ENCODE data around the gene TGFA.
"Not testable (repeated sequence)": the region's sequence is repeated elsewhere in the genome, so short reads cannot be mapped to it uniquely, and the experiment has no call there.

TGFA gene

DNA sequence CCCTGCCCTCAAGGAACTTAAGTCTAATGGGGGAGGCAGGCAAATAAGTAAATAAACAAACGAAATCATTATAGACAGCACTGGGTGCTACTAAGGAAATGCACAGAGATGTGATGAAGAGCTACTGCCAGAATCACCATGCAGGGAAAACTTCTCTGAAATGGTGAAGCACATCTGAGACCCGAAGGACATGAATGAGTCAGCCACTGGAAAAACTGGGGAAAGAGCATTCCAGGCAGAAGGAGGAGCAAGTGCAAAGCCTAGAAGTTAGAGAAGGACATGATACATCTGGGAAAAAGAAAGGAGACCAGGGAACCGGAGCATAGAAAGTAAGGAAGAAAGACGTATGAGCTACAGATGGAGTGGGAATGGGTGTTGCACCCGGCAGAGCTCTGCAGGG, 56.8 kb downstream of the TGFA start:
- no peak for DNase-seq

DNA sequence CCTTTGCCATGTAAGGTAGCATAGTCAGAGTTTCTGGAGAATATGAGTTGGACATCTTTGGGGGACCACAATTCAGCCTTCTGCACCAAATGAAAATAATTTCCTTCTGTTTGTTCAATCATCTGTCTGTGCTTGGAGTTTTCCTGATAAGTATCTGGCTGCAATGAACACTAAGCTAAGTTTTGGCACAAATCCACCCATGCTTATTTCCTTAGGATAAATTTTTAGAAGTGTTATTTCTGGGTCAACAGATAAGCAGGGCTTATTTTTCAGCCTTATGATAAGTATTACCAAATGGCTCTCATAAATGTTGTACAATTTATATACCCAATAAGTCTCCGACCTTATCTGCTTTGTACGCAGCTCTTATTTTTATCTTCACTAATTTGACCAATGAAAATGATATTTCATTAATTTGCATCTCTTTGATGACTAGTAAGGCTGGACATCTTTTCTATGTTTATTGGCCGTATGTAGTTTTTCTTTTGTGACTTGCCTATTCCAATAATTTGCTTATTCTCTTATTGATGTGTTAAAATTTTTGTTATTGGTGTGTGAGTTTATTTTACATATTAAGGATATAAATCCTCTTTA, 59.2 kb downstream of the TGFA start:
- DNase-seq = no peak

DNA sequence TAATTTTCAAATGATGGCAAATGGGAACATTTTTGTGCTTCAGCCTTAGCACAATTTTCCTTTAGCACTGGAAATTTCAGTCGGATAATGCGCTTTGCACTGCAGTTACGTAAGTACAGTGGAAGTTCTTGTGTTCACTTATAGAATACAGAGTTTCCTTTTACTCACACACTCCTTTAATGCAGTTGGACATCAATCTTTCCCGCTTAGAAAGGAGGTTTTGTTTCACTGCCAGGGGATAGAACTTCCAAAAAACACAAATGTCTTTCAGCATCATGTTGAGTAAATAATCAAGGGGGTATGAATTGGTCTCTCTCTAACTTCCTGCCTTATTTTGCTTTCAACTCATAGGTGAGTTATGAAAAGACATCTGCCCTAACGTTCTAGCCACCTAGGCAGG, 63.2 kb downstream of the TGFA start:
- DNase-seq = no peak

DNA sequence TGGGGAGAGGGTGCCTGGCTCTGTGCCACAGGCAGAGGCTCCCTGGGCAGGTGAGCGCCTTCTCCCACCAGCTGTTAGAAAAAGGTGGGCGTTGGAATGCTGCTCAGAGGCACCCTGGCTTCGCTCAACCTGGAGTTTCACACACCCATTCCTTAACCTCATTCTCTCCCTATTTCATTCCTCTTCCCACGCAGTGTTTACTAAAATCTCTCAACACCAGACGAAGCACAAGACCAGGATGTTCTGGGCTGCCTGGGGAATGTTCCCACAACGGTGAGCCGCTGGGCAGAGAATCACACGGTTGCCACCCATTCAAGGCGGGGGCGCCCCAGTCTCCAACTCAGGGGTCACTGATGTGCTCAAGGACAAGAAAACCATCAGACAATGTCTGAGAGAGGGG, 64.5 kb downstream of the TGFA start:
- DNase-seq = no peak

DNA sequence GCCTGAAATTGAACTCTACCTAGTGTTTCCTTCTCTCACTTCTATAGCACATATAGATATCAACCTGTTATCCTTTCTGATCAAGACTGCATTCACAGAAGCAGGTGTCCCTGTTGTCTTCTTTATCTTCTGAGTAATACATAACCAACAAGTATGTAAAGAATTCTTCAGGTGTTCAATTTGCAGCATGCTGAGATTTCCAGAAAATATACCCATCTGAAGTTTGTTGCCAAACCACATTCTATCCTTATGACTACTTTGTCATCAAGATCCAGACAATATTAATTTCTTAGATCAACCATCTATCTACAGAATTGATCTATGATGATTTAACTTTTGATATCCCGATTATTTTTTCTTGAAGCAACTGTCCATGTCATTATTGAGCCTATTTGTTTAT, 69.5 kb downstream of the TGFA start:
- DNase-seq = no peak

DNA sequence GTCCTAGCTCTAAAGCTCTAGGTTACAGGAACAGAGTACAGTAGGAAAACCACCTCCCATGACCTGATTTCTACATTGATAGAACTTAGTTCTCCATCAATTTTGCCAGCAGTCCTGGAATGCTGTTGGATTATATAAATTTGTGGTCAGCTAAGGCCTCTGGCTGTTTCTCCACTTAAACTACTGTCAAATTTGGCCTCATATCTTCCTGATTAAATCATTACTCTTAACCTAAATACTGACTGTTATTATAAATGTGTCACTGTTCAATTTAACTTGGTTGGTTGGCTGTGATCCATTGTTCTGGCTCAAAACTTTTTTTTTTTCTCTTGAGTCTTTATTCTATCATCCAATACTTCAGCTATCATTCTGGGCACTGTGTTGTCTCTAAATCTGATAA, 71.2 kb downstream of the TGFA start:
- no peak for DNase-seq

DNA sequence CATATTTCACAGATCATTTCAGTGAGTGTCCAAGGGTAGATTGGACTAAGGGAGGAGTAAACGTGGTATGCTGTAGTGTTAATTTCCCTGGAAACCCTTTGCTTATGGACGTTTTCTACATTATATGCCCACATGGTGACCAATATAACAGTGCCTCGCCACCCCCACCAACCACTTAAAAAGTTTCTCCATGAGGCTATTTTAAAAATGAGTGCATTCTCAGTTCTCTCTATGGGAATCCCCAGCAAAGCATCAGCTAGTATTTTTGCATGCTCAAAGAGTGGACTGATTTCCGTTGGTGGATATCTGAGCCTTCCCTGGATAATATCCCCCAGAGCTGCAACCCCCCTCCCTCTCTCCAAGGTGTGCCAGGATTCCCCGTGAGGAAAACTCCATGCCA, 73.2 kb downstream of the TGFA start:
- DNase-seq = no peak

DNA sequence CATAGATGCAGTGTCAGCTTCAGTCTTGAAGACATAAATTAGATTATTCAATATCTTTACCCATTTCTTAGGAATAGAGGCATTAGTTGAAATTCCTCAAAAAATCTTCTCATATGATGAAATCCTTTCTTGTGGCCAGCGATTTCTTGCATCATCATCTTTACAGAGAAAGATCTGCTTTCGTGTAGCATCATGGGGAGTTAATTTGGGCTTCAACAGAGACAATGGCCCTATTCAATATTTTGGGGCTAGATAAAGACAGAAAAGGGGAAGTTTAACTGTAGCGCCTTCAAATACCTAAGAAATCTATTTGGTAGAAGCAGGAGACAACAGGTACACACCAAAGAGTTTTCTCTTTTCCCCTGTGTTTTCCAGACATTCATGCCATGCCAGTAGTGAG, 73.8 kb downstream of the TGFA start:
- DNase-seq = no peak

DNA sequence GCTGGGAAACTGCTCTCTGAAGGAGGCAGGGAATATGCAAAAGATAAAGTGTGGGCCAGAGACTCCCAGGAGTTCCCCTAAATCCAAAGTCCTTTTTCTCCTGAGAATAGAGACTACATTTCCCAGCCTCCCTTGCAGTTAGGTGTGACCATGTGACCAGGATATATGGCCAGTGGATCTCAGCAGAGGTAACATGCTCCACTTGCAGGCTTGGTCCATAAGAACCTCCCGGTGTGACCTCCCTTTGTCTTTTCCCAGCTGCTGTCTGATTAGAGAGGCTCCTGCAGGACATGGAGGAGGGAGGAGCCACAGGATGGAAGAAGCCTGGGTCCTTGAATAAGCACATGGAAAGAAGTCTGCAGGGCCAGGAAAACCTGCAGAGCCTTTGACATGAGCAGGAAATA, 76.2 kb downstream of the TGFA start:
- DNase-seq = no peak

DNA sequence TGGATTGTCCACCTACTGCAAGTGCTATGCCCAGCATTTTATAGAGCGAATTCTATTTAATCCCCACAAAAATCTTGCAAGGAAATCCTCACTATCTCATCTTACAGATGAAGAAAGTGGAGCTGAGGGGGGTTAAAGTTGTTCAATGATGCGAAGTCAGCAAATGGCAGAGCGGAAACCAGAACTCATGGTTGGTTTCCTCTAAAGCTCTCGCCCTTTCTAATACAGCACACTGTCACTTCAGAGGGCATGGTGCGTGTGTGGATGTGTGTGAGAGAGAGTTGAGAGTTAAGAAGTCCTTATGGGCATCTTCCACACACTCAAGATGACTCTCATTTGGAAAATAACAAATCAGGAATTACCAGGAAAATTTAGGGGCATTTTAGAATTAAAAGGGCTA, 78.4 kb downstream of the TGFA start:
- no peak for DNase-seq

DNA sequence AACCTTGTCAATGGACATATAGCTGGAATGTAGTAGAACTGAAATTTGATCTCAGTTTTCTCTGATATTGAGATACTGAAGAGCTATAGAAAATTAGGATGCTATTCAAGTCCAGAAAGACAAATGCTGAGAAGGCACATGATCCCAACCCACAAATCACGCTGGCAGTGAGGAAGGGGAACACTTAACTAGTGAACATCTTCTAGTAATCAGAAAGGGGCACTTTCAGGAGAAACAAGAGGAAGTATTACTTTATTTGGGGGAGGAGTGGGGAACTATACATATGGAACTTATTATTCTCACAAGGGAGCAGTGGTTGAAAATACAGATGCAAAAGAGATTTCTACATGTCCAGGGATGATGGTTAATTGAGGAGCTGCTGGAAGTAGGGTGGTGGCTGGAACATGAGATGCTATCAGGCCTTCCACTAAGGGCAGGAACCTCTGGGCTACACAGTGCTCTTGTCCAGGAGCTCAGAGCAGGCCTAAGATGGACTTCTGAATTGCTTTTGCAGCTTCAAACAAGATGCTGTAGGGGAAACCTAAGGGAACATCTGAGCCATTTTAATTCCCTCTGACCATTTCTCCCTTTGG, 79.3 kb downstream of the TGFA start:
- no peak for DNase-seq

DNA sequence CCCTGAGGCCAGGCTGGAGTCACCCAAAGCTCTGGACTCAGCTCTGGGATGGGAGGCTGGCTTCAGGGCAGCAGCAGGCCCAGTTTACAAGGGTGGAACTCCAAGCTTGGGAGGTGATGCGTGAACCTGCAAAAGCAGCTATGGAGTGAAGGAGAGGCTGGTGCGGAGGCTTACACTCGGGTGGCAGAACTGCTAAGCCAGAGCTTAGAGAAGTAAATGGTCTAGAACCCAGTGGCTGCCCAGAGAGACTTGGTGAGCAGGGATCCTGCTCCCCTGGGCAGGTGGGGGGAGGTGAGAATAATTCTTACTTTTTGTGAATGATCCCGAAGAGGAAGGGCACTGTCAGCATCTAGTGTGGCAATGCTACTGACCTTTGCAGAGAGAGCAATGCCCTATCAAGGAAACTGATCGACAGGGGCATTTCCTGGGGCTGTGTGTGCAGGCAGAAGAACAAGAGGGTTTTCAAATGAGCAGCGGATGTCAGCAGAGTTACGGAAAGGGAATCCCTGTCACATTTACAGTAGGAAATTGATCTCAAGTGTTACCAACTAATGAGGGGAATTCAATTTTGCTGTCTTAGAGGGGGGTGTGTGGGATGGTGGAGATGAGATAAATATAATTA, 80.4 kb downstream of the TGFA start:
- no peak for DNase-seq

DNA sequence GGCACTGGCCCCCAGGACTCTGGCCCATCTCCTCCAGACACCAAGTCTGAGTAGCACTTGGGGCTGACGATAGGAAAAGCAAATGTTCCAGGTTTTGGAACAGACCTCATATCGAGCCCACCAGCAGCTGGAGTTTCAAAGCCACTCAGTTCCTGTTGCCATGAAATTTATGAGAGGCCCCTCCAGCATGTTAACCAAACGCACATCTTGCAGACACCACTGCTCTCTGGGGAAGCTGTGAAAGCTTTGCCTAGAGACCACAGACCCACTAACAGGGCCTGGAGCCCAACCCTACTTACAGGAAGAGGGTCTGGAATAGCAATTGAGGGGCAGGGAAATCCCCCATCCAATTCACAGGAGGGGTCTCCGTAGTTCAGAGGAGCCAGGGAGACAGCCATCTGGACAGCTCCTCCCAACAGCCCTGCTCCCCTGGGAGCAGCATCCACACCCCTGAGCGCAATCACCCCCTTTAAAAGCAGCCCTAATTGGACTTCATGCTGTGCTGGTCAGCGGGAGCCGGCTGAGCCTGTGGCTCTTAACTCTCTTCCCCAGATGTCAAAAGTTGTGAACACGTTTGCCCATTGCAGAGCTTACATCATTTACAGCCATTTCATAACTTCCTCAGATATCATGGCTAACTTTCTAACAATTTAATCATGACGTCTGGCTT, 81.3 kb downstream of the TGFA start:
- DNase-seq = no peak

DNA sequence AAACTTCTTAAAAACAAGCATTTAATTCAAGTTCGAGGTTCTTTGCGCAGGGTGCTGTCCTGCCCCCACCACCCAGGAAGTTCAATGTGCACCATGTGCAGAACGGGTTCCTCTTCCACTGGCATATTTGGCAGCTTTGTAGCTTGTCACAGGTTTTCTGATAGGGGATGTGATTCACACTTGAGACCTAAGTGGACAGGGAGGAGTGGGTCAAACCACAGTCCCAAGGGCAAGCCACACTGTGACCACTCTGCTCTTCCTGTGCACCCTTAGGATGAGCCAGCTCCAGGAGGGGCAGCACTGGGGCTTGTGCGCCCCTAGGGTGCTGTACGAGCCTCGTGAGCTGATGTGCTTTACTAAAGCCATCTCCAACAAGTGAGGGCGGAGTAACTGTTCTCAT, 82.5 kb downstream of the TGFA start:
- no peak for DNase-seq

DNA sequence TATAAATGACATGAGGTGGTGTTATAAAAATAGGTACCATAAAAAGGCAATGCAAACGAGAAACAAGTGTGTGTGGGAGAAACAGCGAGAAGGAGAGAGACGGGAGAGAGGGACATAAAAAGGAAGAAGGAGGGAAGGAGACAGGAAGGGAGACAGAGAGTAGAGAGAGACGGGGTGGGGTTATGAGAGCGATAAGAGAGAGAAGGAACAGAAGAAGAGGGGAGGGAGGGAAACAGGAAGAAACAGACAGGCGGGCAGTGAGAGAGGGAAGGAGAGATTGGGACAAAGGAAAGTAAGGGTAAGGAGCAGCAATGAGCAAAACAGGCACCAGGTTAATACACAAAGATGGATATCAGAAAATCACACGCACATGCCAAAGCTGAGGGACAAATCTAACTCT, 83.7 kb downstream of the TGFA start:
- DNase-seq = no peak

DNA sequence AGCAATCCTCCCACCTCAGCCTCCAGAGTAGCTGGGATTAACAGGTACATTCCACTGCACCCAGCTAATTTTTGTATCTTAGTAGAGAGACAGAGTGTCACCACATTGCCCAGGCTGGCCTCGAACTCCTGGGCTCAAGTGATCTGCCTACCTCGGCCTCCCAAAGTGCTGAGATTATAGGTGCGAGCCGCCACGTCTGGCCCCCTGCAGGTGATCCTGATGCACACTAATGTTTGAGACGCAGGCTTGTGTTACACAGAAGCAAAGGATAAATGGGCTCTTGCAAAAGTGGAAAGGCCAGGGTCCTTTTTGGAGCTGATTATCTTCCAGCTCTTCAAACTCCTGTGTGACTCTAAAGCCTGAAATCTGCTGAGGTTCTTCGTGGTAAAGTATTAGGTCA, 84.2 kb downstream of the TGFA start:
- DNase-seq = no peak

DNA sequence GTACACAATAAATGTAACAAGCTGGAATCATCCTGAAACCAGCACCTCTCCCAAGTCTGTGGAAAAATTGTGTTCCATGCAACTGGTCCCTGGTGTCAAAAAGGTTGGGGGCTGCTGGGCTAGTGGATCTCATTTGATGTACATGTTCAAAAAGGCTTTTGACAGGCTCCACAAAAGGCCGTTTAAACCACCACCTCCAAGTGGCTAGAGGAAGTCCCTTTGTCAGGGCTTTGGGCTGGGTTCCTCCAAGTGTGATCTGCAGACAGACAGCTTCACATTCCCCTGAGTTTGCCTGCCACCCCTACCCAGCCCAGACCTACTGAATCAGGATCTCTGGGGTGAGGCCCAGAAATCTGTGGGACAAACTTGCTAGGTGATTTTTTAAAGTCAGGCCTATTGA, 84.7 kb downstream of the TGFA start:
- DNase-seq = no peak

DNA sequence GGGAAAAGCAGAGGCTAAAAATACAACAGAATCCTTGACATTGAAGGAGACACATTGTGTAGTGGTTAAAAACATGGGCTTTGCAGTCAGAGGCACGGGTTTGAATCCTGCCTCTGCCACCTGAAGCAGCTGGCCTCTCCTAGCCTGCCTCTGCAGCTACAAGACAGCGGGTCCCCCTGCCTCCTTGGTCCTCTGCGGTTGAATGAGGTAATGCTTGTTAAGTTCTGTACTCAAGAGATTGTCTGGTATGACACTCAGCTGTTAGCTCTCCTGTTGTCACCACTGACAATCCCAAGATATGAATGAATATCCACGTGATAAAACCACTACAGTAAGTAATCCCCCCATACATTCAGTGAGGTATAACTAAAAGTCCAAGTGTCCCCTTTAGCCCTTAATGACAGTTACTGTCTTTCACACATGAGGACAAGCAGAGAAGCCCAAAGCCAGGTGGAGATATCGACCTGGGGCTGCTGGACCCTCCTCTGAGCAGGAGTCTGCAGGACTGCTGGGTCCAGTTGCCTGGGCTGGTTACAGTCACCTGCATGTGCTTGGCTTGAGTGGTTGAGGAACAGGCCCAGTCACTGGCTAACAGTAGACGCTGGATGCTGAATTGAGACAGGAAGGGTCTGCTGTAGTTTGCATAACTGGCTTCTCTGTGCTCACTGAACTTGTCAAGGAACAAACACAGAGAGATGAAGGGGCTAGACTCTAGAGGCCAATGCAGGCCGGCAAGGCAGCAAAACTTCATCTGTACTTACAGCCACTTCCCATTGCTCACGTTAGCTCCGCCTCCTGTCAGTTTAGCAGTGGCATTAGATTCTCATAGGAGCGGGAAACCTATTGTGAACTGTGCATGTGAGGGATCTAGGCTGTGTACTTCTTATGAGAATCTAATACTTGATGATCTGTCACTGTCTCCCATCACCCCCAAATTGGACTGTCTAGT, 85.5 kb downstream of the TGFA start:
- no peak for DNase-seq

DNA sequence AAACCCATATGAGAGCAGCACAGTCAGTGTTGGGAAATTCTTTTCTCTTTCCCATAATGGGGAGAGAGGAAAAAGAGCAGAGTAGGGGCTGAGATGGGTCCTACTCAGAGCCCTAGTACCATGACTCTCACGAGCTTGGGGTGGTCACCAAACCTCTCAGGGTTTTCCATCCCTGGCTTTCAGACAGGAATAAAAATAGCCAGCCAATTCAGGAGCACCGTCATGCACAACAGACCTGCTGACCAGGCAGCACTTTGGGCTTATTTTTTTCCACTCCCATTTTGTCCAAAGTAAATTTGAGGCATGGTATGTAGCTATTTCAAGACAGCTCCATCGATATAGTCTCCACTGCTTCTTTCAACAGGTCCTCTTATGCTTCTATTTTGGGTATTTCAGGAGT, 86.4 kb downstream of the TGFA start:
- DNase-seq = no peak

DNA sequence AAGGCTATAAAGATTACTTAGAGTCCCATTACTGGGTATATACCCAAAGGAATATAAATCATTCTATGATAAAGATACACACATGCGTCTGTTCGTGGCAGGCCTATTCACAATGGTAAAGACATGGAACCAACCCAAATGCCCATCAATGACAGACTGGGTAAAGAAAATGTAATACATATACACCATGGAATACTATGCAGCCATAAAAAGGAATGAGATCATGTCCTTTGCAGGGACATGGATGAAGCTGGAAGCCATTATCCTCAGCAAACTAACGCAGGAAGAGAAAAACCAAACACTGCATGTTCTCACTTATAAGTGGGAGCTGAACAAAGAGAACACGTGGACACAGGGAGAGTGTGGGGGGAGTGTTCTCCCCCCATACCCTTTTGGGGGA, 87.0 kb downstream of the TGFA start:
- DNase-seq = not testable (repeated sequence)

DNA sequence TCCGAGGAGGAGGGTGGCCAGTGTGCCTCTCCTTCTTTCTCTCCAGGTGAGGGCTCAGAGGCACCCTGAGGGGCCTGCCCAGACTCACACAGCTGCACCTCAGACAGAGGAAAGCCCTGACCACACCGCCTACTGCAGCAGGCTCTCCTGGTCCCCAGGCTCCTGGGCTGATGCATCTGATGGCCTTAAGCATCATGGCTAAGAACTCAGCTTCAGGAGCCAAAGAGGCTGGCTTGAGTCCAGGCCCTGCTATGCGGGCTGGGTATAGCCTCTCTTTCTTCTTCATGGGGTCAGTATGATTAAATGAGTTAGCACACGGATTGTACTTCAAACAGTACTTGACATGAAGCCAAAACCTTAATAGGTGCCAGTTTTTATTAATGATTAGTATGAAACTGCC, 89.6 kb downstream of the TGFA start:
- DNase-seq = no peak

DNA sequence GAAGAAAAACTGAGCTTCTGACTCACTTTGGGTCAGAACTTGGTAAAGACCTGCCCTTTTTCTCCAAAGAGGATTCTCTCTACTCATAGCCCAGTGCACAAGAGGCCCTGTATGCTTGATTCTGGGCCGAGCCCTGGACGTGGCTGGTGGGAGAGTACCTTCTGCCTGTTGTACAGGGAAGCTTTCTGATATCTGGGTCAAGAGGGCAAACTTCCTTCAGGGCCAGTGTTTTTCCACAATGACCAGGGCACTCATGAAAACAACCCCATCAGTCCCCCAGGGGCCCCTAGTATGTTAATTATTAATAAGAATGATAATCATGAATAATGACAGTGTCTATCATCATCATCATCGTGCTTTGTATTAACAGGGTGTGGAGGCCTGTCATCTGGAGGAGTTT, 90.0 kb downstream of the TGFA start:
- no peak for DNase-seq
